CD8-positive, alpha-beta memory T cell (primary cell): ENCODE measurements around the gene PMEL. TPM values are rescaled to one million over a fixed set of nuclear protein-coding genes. Genes with fewer than 3 reads are reported as not detected.
"Not testable (repeated sequence)": the region's sequence is repeated elsewhere in the genome, so short reads cannot be mapped to it uniquely, and the experiment has no call there.

Experiments used
- CTCF ChIA-PET: fragments of 350-600 bp; sonication (Branson Sonifier 250); formaldehyde crosslinking; loops from one replicate; lab custom pipeline; 2021; ENCODE audit warnings: antibody characterized with exemption; lab: Charles Lee
- POLR2A ChIA-PET: fragments of 350-600 bp; sonication (Branson Sonifier 250); formaldehyde crosslinking; loops from one replicate; lab custom pipeline; 2021; ENCODE audit warnings: antibody characterized with exemption; lab: Charles Lee
- DNase-seq, 5 donors: peaks; one replicate each; pipeline versions ENCODE4 v3.0.0 to v3.0.0-alpha.2; 2020 to 2022; ENCODE audit warnings: mixed read lengths in 1 of 5
- H3K27ac ChIP-seq: one replicate; pipeline ENCODE4 v1.7.0; 2013; ENCODE audit warnings: low read depth, mild to moderate bottlenecking, low read length, moderate library complexity
- H3K27me3 ChIP-seq: 2 replicates; pipeline ENCODE4 v1.7.0; 2013; ENCODE audit warnings: low read length, mild to moderate bottlenecking; ENCODE audit not compliant: insufficient read depth, poor library complexity, severe bottlenecking
- H3K36me3 ChIP-seq: 2 replicates; pipeline ENCODE4 v1.7.0; 2013; ENCODE audit warnings: mild to moderate bottlenecking, low read length, moderate library complexity; ENCODE audit not compliant: insufficient read depth
- H3K4me1 ChIP-seq: 2 replicates; pipeline ENCODE4 v1.7.0; 2013; ENCODE audit warnings: mild to moderate bottlenecking, low read length, moderate library complexity; ENCODE audit not compliant: insufficient read depth
- H3K4me3 ChIP-seq: 2 replicates; pipeline ENCODE4 v1.7.0; 2013; ENCODE audit warnings: mild to moderate bottlenecking, low read length
- H3K9me3 ChIP-seq: 2 replicates; pipeline ENCODE4 v1.7.0; 2013; ENCODE audit warnings: mild to moderate bottlenecking, low read length
- H3K27ac Mint-ChIP-seq, 8 donors: one replicate each; pipeline ENCODE4 v1.8.0; 2020 to 2021; ENCODE audit warnings: mixed read lengths in 8 of 8, mild to moderate bottlenecking in 6 of 8, inconsistent platforms in 3 of 8, moderate library complexity in 3 of 8
- H3K27me3 Mint-ChIP-seq, 2 donors: one replicate each; pipeline ENCODE4 v1.8.0; 2020 to 2021; ENCODE audit warnings: mixed read lengths in 2 of 2, mild to moderate bottlenecking in 1 of 2, moderate library complexity in 1 of 2
- H3K36me3 Mint-ChIP-seq, 3 donors: one replicate each; pipeline ENCODE4 v1.8.0; 2020 to 2021; ENCODE audit warnings: mixed read lengths in 3 of 3, inconsistent platforms in 1 of 3, mild to moderate bottlenecking in 1 of 3
- H3K4me1 Mint-ChIP-seq, 3 donors: one replicate each; pipeline ENCODE4 v1.8.0; 2020 to 2021; ENCODE audit warnings: mixed read lengths in 3 of 3, inconsistent platforms in 1 of 3, mild to moderate bottlenecking in 1 of 3
- H3K4me3 Mint-ChIP-seq, 7 donors: one replicate each; pipeline ENCODE4 v1.8.0; 2020 to 2021; ENCODE audit warnings: mixed read lengths in 7 of 7, mild to moderate bottlenecking in 6 of 7, moderate library complexity in 4 of 7, inconsistent platforms in 2 of 7
- H3K9me3 Mint-ChIP-seq, 5 donors: one replicate each; pipeline ENCODE4 v1.8.0; 2020 to 2022; ENCODE audit warnings: mixed read lengths in 5 of 5, mild to moderate bottlenecking in 3 of 5, moderate library complexity in 2 of 5, inconsistent platforms in 1 of 5
- polyA plus RNA-seq: library from polyadenylated mRNA; unstranded; fragments of 300-500 nt; fragmentation: Illumina TruSeq; gene quantifications from one replicate; pipeline ENCODE4 v1.2.3, GENCODE V29; 2021
- total RNA-seq, 2 experiments: library from RNA; stranded (reverse); gene quantifications; one replicate each; pipeline ENCODE4 v1.2.3, GENCODE V29; 2021

PMEL gene
- total and polyA plus RNA-seq, 3 experiments from 2014 or later = 0.28 to 0.33 TPM; not detected in 1

DNA sequence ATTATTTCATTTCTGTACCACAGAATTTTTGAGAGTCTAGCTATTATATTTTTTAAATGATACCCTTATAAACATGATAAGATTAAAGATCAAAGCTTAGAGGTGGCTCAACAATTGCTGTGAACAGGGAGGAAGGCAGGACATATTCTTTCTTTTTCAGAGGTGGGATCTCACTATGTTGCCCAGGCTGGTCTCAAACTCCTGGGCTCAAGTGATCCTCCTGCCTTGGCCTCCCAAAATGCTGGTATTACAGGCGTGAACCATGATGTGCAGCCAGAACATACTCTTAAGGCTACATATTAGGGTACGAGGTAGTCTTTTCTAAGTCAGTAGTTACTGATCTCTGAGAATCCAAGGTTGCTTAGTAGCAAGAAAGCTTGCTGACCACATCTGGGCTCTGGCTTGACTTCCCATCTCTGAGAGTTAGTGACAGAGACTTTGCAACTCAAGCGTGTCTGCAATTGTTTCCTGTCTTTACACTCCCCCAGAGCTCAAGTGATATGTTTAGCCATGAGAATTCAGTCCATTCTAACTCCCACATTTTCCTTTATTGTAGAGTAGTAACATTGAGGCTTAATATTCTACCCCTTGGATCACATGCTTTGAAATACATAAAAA, 16.6 kb upstream of the PMEL start:
- no peaks in the 10 kb centered on the region for H3K27me3 ChIP-seq
- H3K36me3 Mint-ChIP-seq = peaks cover 0 to 67% (median 12%) of the 10 kb centered on the region in 3 donors
- H3K9me3 Mint-ChIP-seq = no peaks in the 10 kb centered on the region
- H3K36me3 ChIP-seq = peaks cover 9% of the 10 kb centered on the region
- no peak overlapping the region for H3K4me3 Mint-ChIP-seq
- no peak for DNase-seq
- peaks cover 5% of the 10 kb centered on the region for H3K4me1 ChIP-seq
- H3K4me1 Mint-ChIP-seq = peaks cover 16 to 37% (median 17%) of the 10 kb centered on the region in 3 donors
- H3K27me3 Mint-ChIP-seq = no peaks in the 10 kb centered on the region
- H3K27ac ChIP-seq = no peak overlapping the region
- CTCF ChIA-PET = interaction anchor here (1.2 to 2.1 kb wide), 5 partner anchors 8 to 64 kb away, joined by 3 to 9 read pairs (median 4); partner anchors contain the start of gene RAB5B
- POLR2A ChIA-PET = interaction anchor here (0.7 to 0.9 kb wide), 2 partner anchors 9 to 152 kb away, joined by 3 to 4 read pairs; partner anchors contain the start of gene RAB5B
- H3K27ac Mint-ChIP-seq = no peak overlapping the region
- H3K9me3 ChIP-seq = no peaks in the 10 kb centered on the region
- H3K4me3 ChIP-seq = no peak overlapping the region

DNA sequence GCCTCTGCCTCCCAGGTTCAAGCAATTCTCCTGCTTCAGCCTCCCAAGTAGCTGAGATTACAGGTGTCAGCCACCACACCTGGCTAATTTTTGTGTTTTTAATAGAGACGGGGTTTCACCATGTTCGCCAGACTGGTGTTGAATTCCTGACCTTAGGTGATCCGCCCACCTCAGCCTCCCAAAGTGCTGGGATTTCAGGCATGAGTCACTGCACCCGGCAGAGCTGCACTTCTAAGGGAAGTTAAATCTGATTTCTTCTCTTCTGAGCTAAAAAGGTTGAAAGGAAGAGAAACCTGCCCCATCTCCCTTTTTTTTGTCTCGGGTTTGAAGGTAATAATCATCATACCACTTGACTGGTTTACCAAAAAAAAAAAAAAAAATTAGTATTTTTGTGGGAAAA, 16.0 kb upstream of the PMEL start:
- Mint-ChIP-seq H3K36me3 (peaks cover 0 to 69% (median 12%) of the 10 kb centered on the region in 3 donors), H3K4me1 (peaks cover 20 to 42% (median 23%) of the 10 kb centered on the region in 3 donors)
- H3K27me3 ChIP-seq, H3K27ac Mint-ChIP-seq, H3K4me3 ChIP-seq, H3K27me3 Mint-ChIP-seq, H3K9me3 ChIP-seq, H3K4me1 ChIP-seq, H3K9me3 Mint-ChIP-seq, DNase-seq, H3K27ac ChIP-seq, H3K4me3 Mint-ChIP-seq: not testable (repeated sequence)
- peaks cover 11% of the 10 kb centered on the region for H3K36me3 ChIP-seq
- ChIA-PET POLR2A (interaction anchor here (0.7 to 0.9 kb wide), 2 partner anchors 8 to 152 kb away, joined by 3 to 4 read pairs; partner anchors contain the start of gene RAB5B), CTCF (interaction anchor here (1.3 to 2.1 kb wide), 3 partner anchors 9 to 65 kb away, joined by 3 to 9 read pairs (median 3); no protein-coding TSS in a partner anchor)

DNA sequence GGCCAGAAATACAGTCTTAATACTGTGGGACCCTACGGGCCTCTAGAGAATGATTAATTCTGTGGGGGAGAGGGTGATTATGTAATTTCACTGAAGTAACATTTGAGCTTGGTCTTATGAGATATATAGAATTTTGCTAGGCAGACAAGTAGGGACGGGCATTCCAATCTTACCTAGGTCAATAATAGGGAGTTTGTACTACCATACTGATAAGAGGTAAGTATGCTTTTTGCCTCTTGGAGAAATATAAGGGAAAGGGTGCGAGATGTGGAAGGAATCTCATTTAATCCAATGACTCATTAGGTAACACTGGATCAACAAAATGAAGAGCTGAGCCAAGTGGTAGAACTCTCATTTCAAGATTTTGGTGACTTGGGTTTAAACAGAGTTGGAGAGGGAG, 13.2 kb upstream of the PMEL start:
- Histone ChIP-seq H3K27me3 (no peaks in the 10 kb centered on the region), H3K4me1 (peaks cover 26% of the 10 kb centered on the region), H3K27ac (no peak overlapping the region), H3K9me3 (no peaks in the 10 kb centered on the region), H3K4me3 (no peak overlapping the region), H3K36me3 (peaks cover 6% of the 10 kb centered on the region)
- no peaks in the 10 kb centered on the region for H3K9me3 Mint-ChIP-seq
- no peaks in the 10 kb centered on the region for H3K27me3 Mint-ChIP-seq
- peaks cover 0 to 57% (median 5%) of the 10 kb centered on the region in 3 donors for H3K36me3 Mint-ChIP-seq
- CTCF ChIA-PET = no interaction called here
- H3K4me3 Mint-ChIP-seq = peak overlapping the region in 1 of 7 donors; percentile 79
- peak overlapping the region in 4 of 8 donors; percentile 6 to 46 (median 27) for H3K27ac Mint-ChIP-seq
- POLR2A ChIA-PET = no interaction called here
- peaks cover 24 to 52% (median 32%) of the 10 kb centered on the region in 3 donors for H3K4me1 Mint-ChIP-seq
- DNase-seq = no peak

DNA sequence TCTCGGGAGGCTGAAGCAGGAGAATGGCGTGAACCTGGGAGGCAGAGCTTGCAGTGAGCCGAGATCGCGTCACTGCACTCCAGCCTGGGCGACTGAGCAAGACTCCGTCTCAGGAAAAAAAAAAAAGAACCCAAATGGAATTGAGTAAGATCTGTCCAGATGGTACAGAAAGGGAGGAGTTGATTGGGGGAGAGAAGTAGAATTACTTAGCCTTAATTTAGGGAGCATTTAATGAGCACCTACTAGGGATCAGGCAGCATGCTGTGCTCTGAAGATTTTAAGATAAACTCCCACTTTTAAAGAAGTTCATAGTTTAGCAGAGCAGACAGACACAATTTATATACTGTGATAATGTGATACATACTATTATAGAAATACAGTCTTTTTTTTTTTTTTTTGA, 12.6 kb upstream of the PMEL start:
- H3K27ac Mint-ChIP-seq = no peak overlapping the region
- H3K9me3 Mint-ChIP-seq = no peaks in the 10 kb centered on the region
- H3K36me3 ChIP-seq = peaks cover 6% of the 10 kb centered on the region
- ChIA-PET POLR2A (no interaction called here), CTCF (no interaction called here)
- H3K4me1 ChIP-seq = peaks cover 26% of the 10 kb centered on the region
- no peak overlapping the region for H3K27ac ChIP-seq
- H3K36me3 Mint-ChIP-seq = peaks cover 0 to 51% (median 5%) of the 10 kb centered on the region in 3 donors
- no peaks in the 10 kb centered on the region for H3K9me3 ChIP-seq
- H3K27me3 ChIP-seq = no peaks in the 10 kb centered on the region
- peaks cover 24 to 52% (median 32%) of the 10 kb centered on the region in 3 donors for H3K4me1 Mint-ChIP-seq
- H3K4me3 ChIP-seq = no peak overlapping the region
- no peaks in the 10 kb centered on the region for H3K27me3 Mint-ChIP-seq
- H3K4me3 Mint-ChIP-seq = no peak overlapping the region
- no peak for DNase-seq

DNA sequence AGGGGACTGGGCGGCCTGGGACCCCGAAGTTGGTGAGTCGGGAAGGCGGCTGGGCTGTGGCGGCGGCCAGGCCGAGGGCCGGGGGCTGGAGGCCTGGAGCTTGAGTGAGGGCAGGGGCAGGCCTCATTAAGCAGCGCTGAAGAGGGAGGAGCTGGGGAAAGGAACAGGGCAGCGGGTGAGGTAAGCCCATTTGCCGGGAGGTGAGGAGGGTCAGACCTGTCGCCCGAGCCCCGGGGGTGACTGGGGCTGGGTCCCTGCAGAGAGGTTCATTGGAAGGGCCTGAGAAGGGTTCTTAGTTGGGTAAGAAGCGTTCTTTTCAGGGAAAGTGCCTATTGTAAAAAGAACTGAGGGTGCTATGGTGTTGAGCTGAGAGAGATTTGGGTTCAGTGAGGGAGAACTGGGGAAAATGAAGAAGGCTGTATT, 8.5 kb upstream of the PMEL start:
- H3K36me3 Mint-ChIP-seq = peaks cover 0 to 25% (median 5%) of the 10 kb centered on the region in 3 donors
- Histone ChIP-seq H3K27me3 (no peaks in the 10 kb centered on the region), H3K4me3 (peak overlapping the region; percentile 74), H3K36me3 (peaks cover 6% of the 10 kb centered on the region), H3K4me1 (peaks cover 36% of the 10 kb centered on the region), H3K9me3 (no peaks in the 10 kb centered on the region), H3K27ac (peak overlapping the region; percentile 87)
- H3K4me3 Mint-ChIP-seq = no peak overlapping the region
- H3K27me3 Mint-ChIP-seq = no peaks in the 10 kb centered on the region
- ChIA-PET POLR2A (interaction anchor here (0.6 to 2.9 kb wide), 26 partner anchors 9 to 662 kb away, joined by 3 to 19 read pairs (median 6); partner anchors contain the start of genes BLOC1S1, CD63, DGKA and DNAJC14), CTCF (interaction anchor here (0.6 to 2.5 kb wide), 18 partner anchors 9 to 237 kb away, joined by 3 to 21 read pairs (median 4); partner anchors contain the start of genes DGKA, ORMDL2, SARNP and SMARCC2)
- H3K4me1 Mint-ChIP-seq = peaks cover 17 to 32% (median 29%) of the 10 kb centered on the region in 3 donors
- DNase-seq = peak in 1 of 5 donors; percentile 24
- H3K9me3 Mint-ChIP-seq = no peaks in the 10 kb centered on the region
- no peak overlapping the region for H3K27ac Mint-ChIP-seq

DNA sequence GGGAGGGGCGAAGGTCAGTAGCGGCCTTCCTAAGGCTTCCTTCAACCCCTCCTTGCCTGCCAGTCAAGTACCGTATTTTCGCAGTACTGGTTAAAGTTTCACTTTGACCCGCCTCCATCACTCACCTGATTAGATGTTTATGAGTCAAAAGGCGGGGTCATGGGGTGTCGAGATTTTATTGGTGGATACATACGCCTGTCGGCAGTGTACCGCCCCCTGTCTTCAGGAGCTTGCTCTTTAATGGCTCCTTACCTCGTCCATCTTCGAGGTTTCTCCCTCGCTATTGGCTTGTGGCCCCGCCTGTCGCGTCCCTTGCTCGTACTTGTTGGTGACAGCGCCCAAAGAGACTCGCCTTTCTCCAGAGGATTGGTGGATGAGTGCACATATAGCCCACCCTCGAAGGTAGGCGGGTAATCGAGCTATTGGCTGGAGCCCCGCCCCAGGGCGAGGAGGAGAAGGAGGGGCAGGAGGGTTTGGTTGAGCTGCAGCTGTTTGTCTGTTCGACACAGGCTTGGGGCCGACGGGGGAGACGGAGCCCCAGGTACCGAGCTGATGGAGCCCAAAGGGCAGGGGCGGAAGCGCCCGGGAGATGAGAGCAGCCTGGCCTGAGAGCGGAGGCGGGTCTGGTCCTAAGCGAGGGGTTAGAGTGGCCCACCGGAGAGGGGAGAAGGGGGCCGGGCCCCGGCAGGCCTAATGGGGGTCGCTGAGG, 7.9 kb upstream of the PMEL start, which contains the start of gene RAB5B:
Gene RAB5B, plus strand, starts transcription at position 480 of the 709 bp plus-strand sequence. CDS start 12,883 bp downstream, outside the sequence.
- H3K4me3 Mint-ChIP-seq = no peak within 1 kb of the TSS
- no peak within 1 kb of the TSS for H3K27ac Mint-ChIP-seq
- H3K27me3 Mint-ChIP-seq = no peaks in the 10 kb centered on the region
- H3K36me3 Mint-ChIP-seq = peaks cover 0 to 20% (median 3%) of the 10 kb centered on the region in 3 donors
- no peaks in the 10 kb centered on the region for H3K9me3 ChIP-seq
- H3K36me3 ChIP-seq = peaks cover 6% of the 10 kb centered on the region
- DNase-seq = peak; percentile 94 to 99 (median 98)
- peaks cover 15 to 27% (median 24%) of the 10 kb centered on the region in 3 donors for H3K4me1 Mint-ChIP-seq
- H3K27ac ChIP-seq = peak within 1 kb of the TSS; percentile 87
- ChIA-PET POLR2A (interaction anchor here (0.6 to 2.9 kb wide), 28 partner anchors 9 to 663 kb away, joined by 3 to 19 read pairs (median 6); partner anchors contain the start of genes BLOC1S1, CD63, DGKA and DNAJC14), CTCF (interaction anchor here (0.6 to 2.5 kb wide), 17 partner anchors 10 to 237 kb away, joined by 3 to 21 read pairs (median 3); partner anchors contain the start of genes DGKA, ORMDL2, SARNP and SMARCC2)
- no peaks in the 10 kb centered on the region for H3K27me3 ChIP-seq
- no peaks in the 10 kb centered on the region for H3K9me3 Mint-ChIP-seq
- H3K4me1 ChIP-seq = peaks cover 36% of the 10 kb centered on the region
- peak within 1 kb of the TSS; percentile 76 for H3K4me3 ChIP-seq

DNA sequence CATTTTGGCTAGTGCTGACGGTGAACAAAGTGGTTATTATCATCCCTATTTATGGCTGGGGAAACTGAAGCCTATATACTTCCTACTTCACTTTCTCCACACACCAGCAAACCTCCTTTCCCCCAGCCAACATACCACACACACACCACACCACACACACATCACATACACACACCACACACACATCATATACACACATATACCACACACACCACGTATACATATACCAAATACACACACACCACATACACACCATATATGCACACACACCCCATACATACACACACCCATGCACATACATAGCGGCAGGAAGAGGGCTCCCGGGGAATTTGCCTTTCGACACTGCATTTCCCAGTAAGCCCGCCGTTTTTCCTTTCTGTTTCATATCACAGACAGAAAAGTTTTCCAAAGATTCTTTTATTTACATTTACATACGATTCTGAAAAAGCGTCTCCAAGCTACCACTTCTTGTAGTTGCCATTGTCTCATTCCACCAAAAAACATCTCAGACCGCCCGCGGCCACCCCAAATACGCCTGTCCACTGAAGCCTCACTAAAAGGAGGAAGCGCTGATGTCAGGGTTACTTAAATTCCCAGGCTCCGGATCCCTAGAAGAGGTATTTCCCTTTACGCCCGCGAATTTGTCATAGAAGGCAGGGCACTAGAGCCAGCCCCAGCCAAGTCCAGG, 7.2 kb upstream of the PMEL start:
- Mint-ChIP-seq H3K27me3 (no peaks in the 10 kb centered on the region), H3K4me3 (no peak overlapping the region), H3K4me1 (peaks cover 15 to 24% (median 23%) of the 10 kb centered on the region in 3 donors), H3K27ac (no peak overlapping the region), H3K9me3 (no peaks in the 10 kb centered on the region), H3K36me3 (peaks cover 0 to 17% (median 3%) of the 10 kb centered on the region in 3 donors)
- Histone ChIP-seq H3K4me1 (peaks cover 36% of the 10 kb centered on the region), H3K9me3 (no peaks in the 10 kb centered on the region), H3K4me3 (peak overlapping the region; percentile 76), H3K36me3 (peaks cover 6% of the 10 kb centered on the region), H3K27me3 (no peaks in the 10 kb centered on the region), H3K27ac (peak overlapping the region; percentile 83)
- POLR2A ChIA-PET = interaction anchor here (0.7 to 2.9 kb wide), 22 partner anchors 9 to 293 kb away, joined by 3 to 19 read pairs (median 6); partner anchors contain the start of genes CD63, DGKA, DNAJC14 and ORMDL2
- CTCF ChIA-PET = interaction anchor here (0.6 to 2.5 kb wide), 12 partner anchors 10 to 236 kb away, joined by 3 to 21 read pairs (median 4); partner anchors contain the start of genes DGKA, ORMDL2, SARNP and SMARCC2
- DNase-seq = peak in 2 of 5 donors; percentile 24 to 51
